Keratinocyte (primary cell): ENCODE results near the gene WDR33.

Experiments
- CTCF ChIP-seq, 3 experiments: IDR thresholded peaks in 1 of 3; conservative IDR thresholded peaks in 1 of 3; optimal IDR thresholded peaks in 1 of 3; 2 replicates in 2 of 3; 3 replicates in 1 of 3; pipeline versions ENCODE3 to v1.5.1; 2011; ENCODE audit warnings: low read length in 3 of 3, mild to moderate bottlenecking in 3 of 3, moderate library complexity in 2 of 3, control low read depth in 1 of 3, inconsistent platforms in 1 of 3; ENCODE audit not compliant: insufficient read depth in 2 of 3; ENCODE audit errors: extremely low read depth in 1 of 3
- EZH2 ChIP-seq: IDR thresholded peaks from one replicate; pipeline ENCODE4 v1.6.1; 2012; ENCODE audit warnings: inconsistent platforms, mild to moderate bottlenecking, low read length, moderate library complexity

GRCh38 chr2:127662937-127663565 lies 147.9 kb downstream of the WDR33 start:
- no peak for TF ChIP-seq CTCF (optimal IDR thresholded peaks at IDR 0.05 in 1 of 3, IDR thresholded peaks at IDR 0.05 in 1 of 3, conservative IDR thresholded peaks at IDR 0.05 in 1 of 3; ENCODE audit: extremely low read depth in 1 of 3, insufficient read depth in 2 of 3, low read length in 3 of 3)
- TF ChIP-seq EZH2 = no peak
